Panc1 (cell line): ENCODE data around the gene CFAP52. TPM values are rescaled to one million over a fixed set of nuclear protein-coding genes. Genes with fewer than 3 reads are reported as not detected.

Source experiments
- ATAC-seq: fragments of 200-7000 bp; cut with Tn5 transposase; 2 replicates; pipeline ENCODE4 v1.9.1; 2020; ENCODE audit warnings: mild to moderate bottlenecking, moderate library complexity
- BruUV-seq: library from RNA; stranded (reverse); fragments of 400-500 nt; replicated peaks from 2 replicates; lab custom pipeline; 2021; lab: Mats Ljungman, UMichigan
- CTCF ChIA-PET: fragments of 300-600 bp; sonication (Branson Sonifier 250); formaldehyde crosslinking; loops from one replicate; lab custom pipeline; 2022; ENCODE audit warnings: antibody characterized with exemption; lab: Charles Lee
- POLR2A ChIA-PET: fragments of 300-600 bp; sonication (Branson Sonifier 250); formaldehyde crosslinking; loops from one replicate; lab custom pipeline; 2022; ENCODE audit warnings: antibody characterized with exemption; lab: Charles Lee
- DNase-seq: peaks from one replicate; pipeline ENCODE4 v3.0.0-alpha.2; 2010; ENCODE audit warnings: low read depth, low spot score
- H3K27ac ChIP-seq: 2 replicates; pipeline ENCODE4 v1.5.1; 2011; ENCODE audit warnings: mild to moderate bottlenecking, low read length, inconsistent platforms
- H3K27me3 ChIP-seq: fragments of 200-500 bp; sonication (Bioruptor generic); 2 replicates; pipeline ENCODE4 v1.6.0; 2014; ENCODE audit warnings: low read length, inconsistent platforms; ENCODE audit not compliant: control insufficient read depth, insufficient read depth
- H3K36me3 ChIP-seq: fragments of 200-500 bp; sonication (Bioruptor generic); 2 replicates; pipeline ENCODE4 v1.5.1; 2014; ENCODE audit warnings: inconsistent platforms, mild to moderate bottlenecking, low read length, moderate library complexity; ENCODE audit not compliant: control insufficient read depth, insufficient read depth
- H3K4me1 ChIP-seq: 2 replicates; pipeline ENCODE4 v1.5.1; 2011; ENCODE audit warnings: inconsistent platforms, mild to moderate bottlenecking, low read length, moderate library complexity; ENCODE audit not compliant: control insufficient read depth, insufficient read depth
- H3K4me3 ChIP-seq, 2 experiments: 2 replicates each; pipeline ENCODE4 v1.5.1; 2011 to 2012; ENCODE audit warnings: low read depth in 2 of 2, low read length in 2 of 2, mild to moderate bottlenecking in 2 of 2, inconsistent platforms in 1 of 2, moderate library complexity in 1 of 2
- H3K9me3 ChIP-seq: fragments of 200-500 bp; sonication (Bioruptor generic); 2 replicates; pipeline ENCODE4 v1.5.1; 2014; ENCODE audit warnings: low read depth, mild to moderate bottlenecking, inconsistent platforms, low read length, moderate library complexity; ENCODE audit not compliant: control insufficient read depth, insufficient read depth
- POLR2AphosphoS5 ChIP-seq: IDR thresholded peaks from 2 replicates; pipeline ENCODE4 v1.6.1; 2012; ENCODE audit warnings: mild to moderate bottlenecking, low read depth, low read length, moderate library complexity
- SIN3A ChIP-seq: IDR thresholded peaks from 2 replicates; pipeline ENCODE4 v1.6.1; 2012; ENCODE audit warnings: low read depth, mild to moderate bottlenecking, low read length, moderate library complexity, borderline replicate concordance; ENCODE audit not compliant: insufficient read depth
- TCF7L2 ChIP-seq: IDR thresholded peaks from 2 replicates; pipeline ENCODE4 v1.6.1; 2011; ENCODE audit warnings: mild to moderate bottlenecking, low read depth, low read length, inconsistent platforms
- in situ Hi-C: cut with HindIII; loops from 2 replicates; pipeline ENCODE4 v1.10.0; 2016; ENCODE audit warnings: low sequenced_read_pairs, low pct_unique_long_range_greater_than_20kb
- intact Hi-C: fragments of 100-400 bp; cut with micrococcal nuclease; formaldehyde crosslinking; loops from one replicate; pipeline ENCODE4 v1.10.0; 2022; ENCODE audit not compliant: unreplicated experiment
- total RNA-seq: library from RNA; stranded (reverse); gene quantifications from one replicate; pipeline ENCODE4 v1.2.1, GENCODE V29; 2021; ENCODE audit not compliant: unreplicated experiment
- TF ChIP-seq, protein P1 (sequence below): fragments of 450-650 bp; IDR thresholded peaks from 2 replicates; pipeline ENCODE4 v1.5.1; 2017; ENCODE audit warnings: mild to moderate bottlenecking
- TF ChIP-seq, protein P2 (sequence below), 2 experiments: IDR thresholded peaks; 2 replicates each; pipeline ENCODE4 v1.6.1; 2011 to 2012; ENCODE audit warnings: low read depth in 2 of 2, control low read depth in 1 of 2, low read length in 1 of 2, mild to moderate bottlenecking in 1 of 2, moderate library complexity in 1 of 2; ENCODE audit not compliant: insufficient read depth in 1 of 2

Gene CFAP52
- total RNA-seq, 1 experiment from 2014 or later, result not detected

DNA sequence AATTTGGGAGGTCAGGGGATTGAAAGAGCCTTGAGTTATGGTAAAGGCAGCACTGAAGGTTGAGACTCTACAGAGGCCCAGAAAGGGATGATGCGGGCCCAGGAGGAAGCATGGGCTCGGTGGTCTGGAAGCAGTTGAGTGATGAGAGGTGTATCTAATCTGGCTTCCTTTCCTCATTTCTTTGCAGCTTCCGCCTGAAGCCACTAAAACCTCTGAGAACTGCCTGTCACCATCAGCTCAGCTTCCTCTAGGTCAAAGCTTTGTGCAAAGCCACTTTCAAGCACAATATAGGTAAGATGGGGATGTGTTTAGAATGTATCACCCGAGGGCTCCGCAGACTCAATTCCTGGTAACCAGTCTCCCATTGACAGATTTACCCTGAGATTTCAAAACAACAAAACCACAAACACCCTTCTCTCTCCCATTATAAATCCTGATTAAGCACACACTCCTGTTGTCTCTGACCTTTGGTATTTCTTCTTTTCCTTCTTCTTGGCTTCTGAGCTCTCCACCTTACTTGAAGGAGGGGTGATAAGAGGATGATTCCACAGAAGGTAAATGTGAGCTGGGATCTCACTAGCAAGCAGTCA lies 90.1 kb downstream of the CFAP52 start:
- in situ Hi-C loops, result no loop called here
- no peaks in the 10 kb centered on the region for H3K27me3 ChIP-seq
- no peaks in the 10 kb centered on the region for H3K4me1 ChIP-seq
- no peak overlapping the region for H3K4me3 ChIP-seq
- no TSS peak for BruUV-seq
- intact Hi-C loops, result no loop called here
- ATAC-seq (no peak), DNase-seq (no peak)
- no peaks in the 10 kb centered on the region for H3K9me3 ChIP-seq
- H3K27ac ChIP-seq, result no peak overlapping the region
- ChIA-PET CTCF (no interaction called here), POLR2A (interaction anchor here (0.5 kb wide), 1 partner anchor 39 kb away, joined by 3 read pairs; no protein-coding TSS in a partner anchor)
- no peaks in the 10 kb centered on the region for H3K36me3 ChIP-seq
- TF ChIP-seq, protein P1, sequence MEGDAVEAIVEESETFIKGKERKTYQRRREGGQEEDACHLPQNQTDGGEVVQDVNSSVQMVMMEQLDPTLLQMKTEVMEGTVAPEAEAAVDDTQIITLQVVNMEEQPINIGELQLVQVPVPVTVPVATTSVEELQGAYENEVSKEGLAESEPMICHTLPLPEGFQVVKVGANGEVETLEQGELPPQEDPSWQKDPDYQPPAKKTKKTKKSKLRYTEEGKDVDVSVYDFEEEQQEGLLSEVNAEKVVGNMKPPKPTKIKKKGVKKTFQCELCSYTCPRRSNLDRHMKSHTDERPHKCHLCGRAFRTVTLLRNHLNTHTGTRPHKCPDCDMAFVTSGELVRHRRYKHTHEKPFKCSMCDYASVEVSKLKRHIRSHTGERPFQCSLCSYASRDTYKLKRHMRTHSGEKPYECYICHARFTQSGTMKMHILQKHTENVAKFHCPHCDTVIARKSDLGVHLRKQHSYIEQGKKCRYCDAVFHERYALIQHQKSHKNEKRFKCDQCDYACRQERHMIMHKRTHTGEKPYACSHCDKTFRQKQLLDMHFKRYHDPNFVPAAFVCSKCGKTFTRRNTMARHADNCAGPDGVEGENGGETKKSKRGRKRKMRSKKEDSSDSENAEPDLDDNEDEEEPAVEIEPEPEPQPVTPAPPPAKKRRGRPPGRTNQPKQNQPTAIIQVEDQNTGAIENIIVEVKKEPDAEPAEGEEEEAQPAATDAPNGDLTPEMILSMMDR, result no peak
- TF ChIP-seq, protein P2, sequence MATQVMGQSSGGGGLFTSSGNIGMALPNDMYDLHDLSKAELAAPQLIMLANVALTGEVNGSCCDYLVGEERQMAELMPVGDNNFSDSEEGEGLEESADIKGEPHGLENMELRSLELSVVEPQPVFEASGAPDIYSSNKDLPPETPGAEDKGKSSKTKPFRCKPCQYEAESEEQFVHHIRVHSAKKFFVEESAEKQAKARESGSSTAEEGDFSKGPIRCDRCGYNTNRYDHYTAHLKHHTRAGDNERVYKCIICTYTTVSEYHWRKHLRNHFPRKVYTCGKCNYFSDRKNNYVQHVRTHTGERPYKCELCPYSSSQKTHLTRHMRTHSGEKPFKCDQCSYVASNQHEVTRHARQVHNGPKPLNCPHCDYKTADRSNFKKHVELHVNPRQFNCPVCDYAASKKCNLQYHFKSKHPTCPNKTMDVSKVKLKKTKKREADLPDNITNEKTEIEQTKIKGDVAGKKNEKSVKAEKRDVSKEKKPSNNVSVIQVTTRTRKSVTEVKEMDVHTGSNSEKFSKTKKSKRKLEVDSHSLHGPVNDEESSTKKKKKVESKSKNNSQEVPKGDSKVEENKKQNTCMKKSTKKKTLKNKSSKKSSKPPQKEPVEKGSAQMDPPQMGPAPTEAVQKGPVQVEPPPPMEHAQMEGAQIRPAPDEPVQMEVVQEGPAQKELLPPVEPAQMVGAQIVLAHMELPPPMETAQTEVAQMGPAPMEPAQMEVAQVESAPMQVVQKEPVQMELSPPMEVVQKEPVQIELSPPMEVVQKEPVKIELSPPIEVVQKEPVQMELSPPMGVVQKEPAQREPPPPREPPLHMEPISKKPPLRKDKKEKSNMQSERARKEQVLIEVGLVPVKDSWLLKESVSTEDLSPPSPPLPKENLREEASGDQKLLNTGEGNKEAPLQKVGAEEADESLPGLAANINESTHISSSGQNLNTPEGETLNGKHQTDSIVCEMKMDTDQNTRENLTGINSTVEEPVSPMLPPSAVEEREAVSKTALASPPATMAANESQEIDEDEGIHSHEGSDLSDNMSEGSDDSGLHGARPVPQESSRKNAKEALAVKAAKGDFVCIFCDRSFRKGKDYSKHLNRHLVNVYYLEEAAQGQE (IDR thresholded peaks at IDR 0.05; ENCODE audit: insufficient read depth in 1 of 2, low read depth in 2 of 2, low read length in 1 of 2), result no peak
- TF ChIP-seq POLR2AphosphoS5 (no peak), SIN3A (no peak), TCF7L2 (no peak)

DNA sequence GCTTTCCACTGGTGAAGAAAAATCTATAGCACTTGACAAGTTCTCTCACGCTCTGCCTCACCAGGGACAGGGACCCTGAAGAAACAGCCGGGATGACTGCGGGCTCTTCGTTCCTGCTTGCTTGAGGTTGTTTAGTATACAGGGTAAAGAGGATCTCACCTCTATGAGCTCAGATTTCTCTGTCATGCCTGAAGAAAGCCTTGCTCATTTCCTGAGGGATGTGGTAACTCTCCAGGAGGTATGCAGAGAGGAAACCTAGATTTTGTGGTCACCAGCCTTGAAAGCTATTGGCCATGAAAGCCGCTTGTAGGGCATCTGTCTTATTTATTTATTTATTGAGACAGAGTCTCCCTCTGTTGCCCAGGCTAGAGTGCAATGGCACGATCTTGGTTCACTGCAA lies 92.1 kb downstream of the CFAP52 start:
- Histone ChIP-seq H3K27ac (no peak overlapping the region), H3K4me3 (no peak overlapping the region), H3K36me3 (no peaks in the 10 kb centered on the region), H3K27me3 (no peaks in the 10 kb centered on the region), H3K9me3 (no peaks in the 10 kb centered on the region), H3K4me1 (no peaks in the 10 kb centered on the region)
- TF ChIP-seq SIN3A (no peak), TCF7L2 (no peak), POLR2AphosphoS5 (no peak)
- TF ChIP-seq, protein P2 (IDR thresholded peaks at IDR 0.05; ENCODE audit: insufficient read depth in 1 of 2, low read depth in 2 of 2, low read length in 1 of 2), result no peak
- TF ChIP-seq, protein P1, result no peak
- ChIA-PET CTCF (no interaction called here), POLR2A (no interaction called here)
- BruUV-seq, result no TSS peak
- intact Hi-C loops (no loop called here), in situ Hi-C loops (no loop called here)
- ATAC-seq, result no peak
- no peak for DNase-seq
